HepG2 (cell line): Measurements from ENCODE around the gene ABCC5.

Experiments used
- CTCF ChIP-seq: sonication (generic); formaldehyde crosslinking; IDR thresholded peaks from 2 replicates; pipeline ENCODE4 v1.5.0; 2020; ENCODE audit warnings: mild to moderate bottlenecking, missing genetic modification reagents, moderate library complexity
- EP300 ChIP-seq, 3 experiments: sonication (generic) in 1 of 3; formaldehyde crosslinking in 1 of 3; IDR thresholded peaks; 2 replicates each; pipeline versions ENCODE4 v1.5.1 to v1.6.1; 2011 to 2020; ENCODE audit warnings: low read depth in 2 of 3, low read length in 2 of 3, borderline replicate concordance in 1 of 3, improper control_type of control experiment in 1 of 3, mild to moderate bottlenecking in 1 of 3, missing genetic modification reagents in 1 of 3, moderate library complexity in 1 of 3
- JUN ChIP-seq: sonication (generic); formaldehyde crosslinking; IDR thresholded peaks from 2 replicates; pipeline ENCODE4 v1.4.0; 2020; ENCODE audit warnings: mild to moderate bottlenecking, missing genetic modification reagents
- ZFP1 ChIP-seq: IDR thresholded peaks from 2 replicates; pipeline ENCODE4 v1.6.1; 2016
- ZNF3 ChIP-seq: IDR thresholded peaks from 2 replicates; pipeline ENCODE4 v1.7.0; 2017; ENCODE audit warnings: inconsistent platforms

GRCh38 chr3:183949690-183950089 lies 68.0 kb downstream of the ABCC5 start:
- TF ChIP-seq JUN (no peak), ZNF3 (no peak), CTCF (CRISPR knock-in tag) (no peak), EP300 (IDR thresholded peaks at IDR 0.05; ENCODE audit: low read depth in 2 of 2, low read length in 2 of 2) (no peak), EP300 (CRISPR knock-in tag; IDR thresholded peaks at IDR 0.05; ENCODE audit: borderline replicate concordance) (no peak), ZFP1 (CRISPR knock-in tag) (no peak)
